Measurements from ENCODE around the gene TNFAIP6. TPM values are rescaled to one million over a fixed set of nuclear protein-coding genes. Genes with fewer than 3 reads are reported as not detected.

TNFAIP6 gene
- total RNA-seq, 4 donors from 2014 or later, result 0.45 TPM; not detected in 3

- no peaks in the 10 kb centered on the region for H3K27me3 ChIP-seq
- no peak overlapping the region for H3K27ac ChIP-seq
- DNase-seq (ENCODE audit: low spot score in 2 of 2), result no peak
- TF ChIP-seq POLR2AphosphoS5 (IDR thresholded peaks at IDR 0.05) (no peak), CTCF (IDR thresholded peaks at IDR 0.05) (no peak), EP300 (IDR thresholded peaks at IDR 0.05) (no peak), POLR2A (IDR thresholded peaks at IDR 0.05) (no peak)
- H3K9me3 ChIP-seq, result no peaks in the 10 kb centered on the region
- 93% methylated on average over 3 of the region's 4 CpGs for WGBS
- no peaks in the 10 kb centered on the region for H3K4me1 ChIP-seq
- no peak overlapping the region for H3K4me3 ChIP-seq
- H3K36me3 ChIP-seq, result no peaks in the 10 kb centered on the region
These were observed 38.4 kb downstream of the TNFAIP6 start for GRCh38 chr2:151395509-151396374.

GRCh38 chr2:151399981-151400380 lies 42.6 kb downstream of the TNFAIP6 start:
- no peaks in the 10 kb centered on the region for H3K9me3 ChIP-seq
- H3K36me3 ChIP-seq, result no peaks in the 10 kb centered on the region
- H3K4me1 ChIP-seq, result no peaks in the 10 kb centered on the region
- no peak overlapping the region for H3K27ac ChIP-seq
- WGBS, result 100% methylated on average over 1 of the region's 1 CpG
- no peaks in the 10 kb centered on the region for H3K27me3 ChIP-seq
- no peak for TF ChIP-seq CTCF (IDR thresholded peaks at IDR 0.05)
- H3K4me3 ChIP-seq, result no peak overlapping the region
- DNase-seq (ENCODE audit: low spot score in 2 of 2), result no peak

GRCh38 chr2:151401149-151401548 lies 43.8 kb downstream of the TNFAIP6 start:
- no peak for TF ChIP-seq POLR2A (IDR thresholded peaks at IDR 0.05)
- no peak for TF ChIP-seq CTCF (IDR thresholded peaks at IDR 0.05)
- TF ChIP-seq EP300 (IDR thresholded peaks at IDR 0.05), result no peak
- TF ChIP-seq POLR2AphosphoS5 (IDR thresholded peaks at IDR 0.05), result no peak
- DNase-seq (ENCODE audit: low spot score in 2 of 2), result no peak
- WGBS, result 94% methylated on average over 5 of the region's 5 CpGs

GRCh38 chr2:151403914-151404313 lies 46.5 kb downstream of the TNFAIP6 start:
- Histone ChIP-seq H3K36me3 (no peaks in the 10 kb centered on the region), H3K9me3 (no peaks in the 10 kb centered on the region), H3K27me3 (no peaks in the 10 kb centered on the region), H3K4me1 (no peaks in the 10 kb centered on the region), H3K27ac (no peak overlapping the region), H3K4me3 (no peak overlapping the region)
- no peak for DNase-seq (ENCODE audit: low spot score in 2 of 2)
- TF ChIP-seq CTCF (IDR thresholded peaks at IDR 0.05) (no peak), EP300 (IDR thresholded peaks at IDR 0.05) (no peak)
- WGBS, result 82% methylated on average over 4 of the region's 4 CpGs

More at GRCh38 chr2:151401149-151401548, 43.8 kb downstream of the TNFAIP6 start:
- Histone ChIP-seq H3K9me3 (no peaks in the 10 kb centered on the region), H3K4me1 (no peaks in the 10 kb centered on the region), H3K27me3 (no peaks in the 10 kb centered on the region), H3K36me3 (no peaks in the 10 kb centered on the region), H3K27ac (no peak overlapping the region), H3K4me3 (no peak overlapping the region)

- Histone ChIP-seq H3K27me3 (no peaks in the 10 kb centered on the region), H3K27ac (no peak overlapping the region), H3K4me3 (no peak overlapping the region), H3K4me1 (peaks cover 4% of the 10 kb centered on the region), H3K36me3 (no peaks in the 10 kb centered on the region), H3K9me3 (no peaks in the 10 kb centered on the region)
- TF ChIP-seq POLR2AphosphoS5 (IDR thresholded peaks at IDR 0.05) (no peak), CTCF (IDR thresholded peaks at IDR 0.05) (no peak), EP300 (IDR thresholded peaks at IDR 0.05) (no peak), POLR2A (IDR thresholded peaks at IDR 0.05) (no peak)
- no peak for DNase-seq (ENCODE audit: low spot score in 2 of 2)
- 79% methylated on average over 4 of the region's 4 CpGs for WGBS
These were observed 48.0 kb downstream of the TNFAIP6 start for GRCh38 chr2:151405376-151405775.

Data from suprapubic skin (tissue), 4 donors.